IPS-18c (cell line): ENCODE data around the gene MMP1.

ENCODE experiments used
- H3K4me3 ChIP-seq: 2 replicates; pipeline ENCODE4 v1.7.0; 2013; ENCODE audit warnings: low read depth, mild to moderate bottlenecking, low read length, moderate library complexity; ENCODE audit not compliant: insufficient read depth
- H3K9me3 ChIP-seq: one replicate; pipeline ENCODE4 v1.6.1; 2013; ENCODE audit warnings: mild to moderate bottlenecking, low read length, moderate library complexity; ENCODE audit not compliant: control insufficient read depth, insufficient read depth

Gene MMP1

DNA sequence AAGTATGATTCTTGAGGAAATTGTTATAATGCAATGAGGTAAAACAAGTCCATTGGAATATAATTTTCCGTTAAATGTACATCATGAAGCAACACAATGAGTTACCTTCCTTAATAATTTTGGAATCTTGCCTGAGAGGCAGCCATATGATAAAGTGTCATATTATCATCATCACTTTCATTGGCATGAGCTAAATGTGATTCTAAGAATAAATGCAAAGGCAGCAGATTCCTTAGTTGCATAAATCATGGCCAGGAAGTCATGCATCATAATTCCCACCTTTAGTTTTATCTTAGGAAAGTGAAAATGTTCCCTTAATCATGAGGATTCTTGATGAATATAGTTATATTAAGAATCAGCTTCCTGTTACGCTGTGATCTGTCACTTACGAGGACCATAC is 14.2 kb upstream of the MMP1 start:
- Histone ChIP-seq H3K4me3 (no peak overlapping the region), H3K9me3 (no peaks in the 10 kb centered on the region)

DNA sequence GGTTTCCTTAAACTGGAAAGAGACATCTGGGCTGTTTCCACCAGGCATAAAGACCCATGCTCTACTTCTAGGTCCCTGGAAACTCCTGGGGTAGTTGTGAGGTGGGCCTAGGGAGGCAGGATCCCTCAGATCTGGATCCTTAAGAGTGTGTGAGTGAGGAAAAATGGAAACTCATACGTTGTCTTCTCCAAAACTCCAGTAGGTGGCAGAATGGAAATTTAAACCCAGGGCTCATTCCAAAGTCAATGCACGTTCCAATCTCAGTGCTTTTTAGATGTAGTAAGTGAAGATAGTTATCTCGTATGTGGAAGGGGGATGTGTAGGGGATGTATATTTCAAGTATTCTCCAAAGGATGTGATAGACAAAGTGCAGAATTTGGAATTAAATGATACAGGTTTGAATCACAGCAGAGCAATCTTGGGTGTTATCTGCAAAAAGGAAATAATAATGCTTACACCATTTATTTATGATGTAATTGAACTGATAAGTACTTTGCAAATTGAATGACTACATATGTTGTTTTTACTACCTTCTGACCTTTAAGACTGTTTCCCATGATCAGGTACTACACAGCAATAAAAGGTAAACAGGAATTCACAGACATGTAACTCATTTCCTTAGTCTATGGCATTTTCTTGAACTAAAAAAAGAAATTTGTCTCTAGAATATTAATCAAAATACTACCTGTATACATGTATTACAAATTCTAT is 13.1 kb upstream of the MMP1 start:
- no peaks in the 10 kb centered on the region for H3K9me3 ChIP-seq
- H3K4me3 ChIP-seq = no peak overlapping the region

DNA sequence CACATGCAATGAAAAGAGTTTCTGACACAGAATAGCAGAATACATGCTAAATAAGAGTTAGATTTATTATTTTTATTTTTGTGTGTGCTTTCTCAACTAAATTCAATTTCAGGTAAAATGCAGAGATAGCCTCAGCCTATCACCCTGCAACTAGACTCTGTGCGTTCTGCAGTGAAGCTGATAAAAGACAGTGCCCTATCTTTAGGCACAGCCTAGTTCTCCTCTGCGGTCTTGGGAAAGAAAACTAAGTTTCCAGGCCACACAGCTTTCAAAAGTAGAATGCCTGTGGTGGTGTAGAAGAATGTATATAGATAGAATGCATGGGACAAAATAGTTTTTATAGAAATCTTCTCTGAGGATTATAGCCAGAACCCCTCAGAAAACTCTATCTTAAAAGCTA is 12.0 kb upstream of the MMP1 start:
- Histone ChIP-seq H3K9me3 (no peaks in the 10 kb centered on the region), H3K4me3 (no peak overlapping the region)

DNA sequence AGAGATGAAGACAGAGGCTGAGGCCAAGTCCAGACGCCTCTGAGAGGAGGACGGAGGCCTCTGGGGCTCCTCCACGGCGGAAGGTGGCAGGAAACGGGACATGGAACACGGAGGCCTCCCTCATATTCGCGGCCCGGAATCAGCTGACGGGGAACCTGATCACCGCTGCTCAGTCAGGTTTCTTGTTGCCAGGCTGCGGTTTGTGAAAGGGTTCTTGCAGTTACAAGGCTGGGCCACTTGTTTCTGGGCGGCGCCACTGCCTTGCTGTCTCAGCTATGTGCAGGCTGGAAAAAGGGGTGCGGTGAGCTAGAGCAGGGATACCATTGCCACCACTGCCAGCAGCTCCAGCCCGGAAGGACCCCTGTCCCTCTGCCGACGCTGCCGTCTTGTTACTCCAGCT is 10.0 kb upstream of the MMP1 start:
- Histone ChIP-seq H3K4me3 (no peak overlapping the region; the same call in 1 of the 2 replicates), H3K9me3 (no peaks in the 10 kb centered on the region)

DNA sequence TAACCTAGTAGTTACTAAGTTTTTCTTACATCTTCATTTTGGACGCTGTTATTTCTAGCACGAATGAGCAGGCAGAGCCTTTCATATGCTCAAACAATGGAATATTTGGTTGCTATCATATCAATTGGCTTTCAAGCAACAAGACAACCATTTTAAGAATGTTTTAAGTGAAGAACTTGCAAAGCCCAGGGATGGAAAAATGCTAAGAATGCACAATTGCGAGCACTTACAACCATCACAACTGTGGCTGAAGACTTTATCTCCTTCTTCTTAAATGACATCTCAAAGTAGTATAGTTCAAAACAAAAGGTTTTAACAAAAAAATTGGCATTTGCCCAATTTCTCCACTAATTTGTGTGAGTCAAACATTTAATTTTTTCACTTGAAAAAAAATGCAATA is 8.3 kb upstream of the MMP1 start:
- no peak overlapping the region for H3K4me3 ChIP-seq
- no peaks in the 10 kb centered on the region for H3K9me3 ChIP-seq

DNA sequence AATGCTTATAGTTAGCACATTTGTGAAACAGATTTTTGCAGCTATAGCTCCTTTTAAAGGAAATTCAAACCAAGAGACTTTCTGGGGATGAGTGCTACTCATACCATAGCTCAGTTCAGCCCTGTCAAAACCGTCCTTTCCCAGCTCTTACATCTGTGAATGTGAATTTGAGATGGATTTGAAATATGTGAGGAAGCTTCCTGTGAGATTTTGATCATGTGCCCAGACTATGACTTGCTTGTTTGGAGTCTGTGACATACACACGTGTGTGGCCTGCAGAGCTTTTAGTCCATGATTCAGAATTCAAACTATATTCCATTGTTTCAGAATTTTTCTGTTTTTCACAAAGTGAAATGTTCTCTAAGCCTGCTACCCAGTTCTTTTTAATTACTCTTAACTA is 4.4 kb upstream of the MMP1 start:
- Histone ChIP-seq H3K4me3 (no peak overlapping the region), H3K9me3 (no peaks in the 10 kb centered on the region)

DNA sequence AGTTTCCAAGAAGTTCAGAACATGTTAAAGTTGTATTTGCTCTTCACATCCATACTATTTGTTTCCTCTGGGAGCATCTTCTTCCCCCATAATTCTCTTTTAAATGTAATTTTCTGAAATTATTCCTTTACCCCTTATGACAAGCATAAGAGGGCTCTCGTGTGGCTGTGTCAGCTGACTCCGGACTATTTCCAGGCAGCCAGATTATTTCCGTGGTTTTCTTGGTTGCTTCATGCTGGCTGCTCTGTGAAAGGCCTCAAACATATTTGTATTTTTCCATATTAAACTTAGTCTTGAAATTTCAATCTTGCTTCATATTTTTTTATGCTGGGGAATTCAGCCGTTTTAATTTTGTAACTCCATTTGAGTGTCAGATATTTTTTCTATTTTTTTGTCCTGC is 2.8 kb upstream of the MMP1 start:
- no peaks in the 10 kb centered on the region for H3K9me3 ChIP-seq

DNA sequence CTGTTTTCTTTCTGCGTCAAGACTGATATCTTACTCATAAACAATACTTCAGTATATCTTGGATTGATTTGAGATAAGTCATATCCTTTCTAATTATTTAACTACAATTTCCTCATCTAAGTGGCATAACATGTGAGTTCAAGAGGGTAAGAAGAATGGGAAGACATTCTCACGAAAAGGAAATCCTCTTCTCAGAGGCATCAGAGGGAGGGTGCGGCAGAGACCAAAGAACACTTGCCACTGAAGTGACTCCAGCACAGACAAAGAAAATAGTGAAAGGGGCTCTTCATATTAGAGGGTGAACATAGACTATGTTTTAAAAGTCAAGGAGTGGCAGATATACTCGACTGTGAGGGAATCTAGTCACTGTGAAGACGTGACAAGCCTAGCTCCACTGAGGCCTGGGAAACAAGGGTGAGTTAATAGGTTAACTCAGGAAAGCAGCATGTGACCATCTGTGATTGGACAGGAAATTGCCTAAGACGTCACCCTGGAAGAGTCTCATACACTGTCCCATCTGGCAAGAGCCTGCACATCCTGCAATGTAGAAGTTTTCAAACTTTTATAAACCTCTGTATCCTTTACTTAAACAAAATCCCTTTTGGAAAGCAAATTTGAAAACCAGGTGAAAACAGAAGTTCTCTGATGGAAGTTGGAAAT is 1.9 kb upstream of the MMP1 start:
- Histone ChIP-seq H3K4me3 (no peak overlapping the region), H3K9me3 (no peaks in the 10 kb centered on the region)

More for the DNA sequence above, 2.8 kb upstream of the MMP1 start:
- no peak overlapping the region for H3K4me3 ChIP-seq

DNA sequence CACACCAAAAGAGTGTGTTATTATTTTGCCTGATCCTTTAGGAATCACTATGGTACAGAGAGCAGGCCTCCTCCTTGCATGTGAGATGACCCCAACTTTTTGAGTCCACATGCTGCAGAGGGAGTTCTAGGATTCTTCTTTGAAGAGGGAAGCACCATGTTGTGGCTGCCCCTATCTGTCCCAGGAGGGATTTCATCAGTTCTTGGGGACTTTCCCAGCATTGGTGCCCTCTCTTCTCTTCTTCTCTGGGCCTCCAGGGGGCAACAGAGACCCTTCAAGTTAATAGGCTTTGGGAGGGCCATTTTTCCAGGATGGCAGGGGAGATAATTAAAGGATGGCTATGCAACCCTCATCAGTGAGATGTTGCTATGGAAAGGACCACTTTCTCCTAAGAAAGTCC is 3.6 kb downstream of the MMP1 start:
- Histone ChIP-seq H3K9me3 (no peaks in the 10 kb centered on the region), H3K4me3 (no peak overlapping the region)

DNA sequence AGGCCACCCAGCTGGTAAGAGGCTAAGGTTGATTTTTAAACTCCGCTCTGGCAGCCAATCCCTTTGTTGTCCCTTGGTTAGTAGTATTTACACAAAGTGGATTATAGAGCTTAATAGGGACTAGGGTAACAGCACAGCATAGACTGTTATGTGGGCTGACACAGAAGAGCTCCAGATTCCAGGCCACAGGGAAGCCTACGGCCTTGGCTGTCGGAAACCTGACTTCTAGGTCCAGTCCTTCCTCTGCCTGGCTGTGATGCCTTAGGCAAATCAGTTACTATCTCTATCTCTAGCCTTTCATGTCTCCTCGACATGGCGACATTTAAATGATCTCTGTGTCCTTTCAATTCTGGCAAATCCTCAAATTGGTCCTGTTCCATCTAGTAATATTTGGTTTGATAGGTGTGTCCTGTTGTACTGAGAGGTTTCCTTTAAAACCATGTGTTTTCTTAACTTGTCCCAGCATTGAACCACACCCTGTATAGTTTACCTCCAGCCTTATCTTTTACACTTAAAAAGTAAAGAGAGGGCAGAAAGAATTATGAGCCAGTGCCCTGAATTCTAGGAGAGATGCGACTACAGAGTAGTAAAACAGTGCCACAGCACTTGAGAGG is 4.2 kb downstream of the MMP1 start:
- H3K9me3 ChIP-seq = no peaks in the 10 kb centered on the region
- H3K4me3 ChIP-seq = no peak overlapping the region

DNA sequence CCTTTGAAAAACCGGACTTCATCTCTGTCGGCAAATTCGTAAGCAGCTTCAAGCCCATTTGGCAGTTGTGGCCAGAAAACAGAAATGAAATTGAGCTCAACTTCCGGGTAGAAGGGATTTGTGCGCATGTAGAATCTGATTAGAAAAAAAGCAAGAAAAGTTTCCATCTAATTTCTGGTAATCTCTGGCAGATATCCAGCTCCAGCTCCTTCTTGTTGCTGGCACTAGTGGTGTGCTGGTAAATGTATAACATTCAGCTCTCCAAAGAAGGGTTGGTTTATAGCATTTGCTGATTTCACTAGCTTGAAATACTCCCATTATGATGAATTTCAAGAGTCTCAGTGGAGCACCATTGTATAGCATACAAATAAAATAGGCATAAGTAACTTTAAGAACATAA is 5.4 kb downstream of the MMP1 start:
- Histone ChIP-seq H3K9me3 (no peaks in the 10 kb centered on the region), H3K4me3 (no peak overlapping the region)

DNA sequence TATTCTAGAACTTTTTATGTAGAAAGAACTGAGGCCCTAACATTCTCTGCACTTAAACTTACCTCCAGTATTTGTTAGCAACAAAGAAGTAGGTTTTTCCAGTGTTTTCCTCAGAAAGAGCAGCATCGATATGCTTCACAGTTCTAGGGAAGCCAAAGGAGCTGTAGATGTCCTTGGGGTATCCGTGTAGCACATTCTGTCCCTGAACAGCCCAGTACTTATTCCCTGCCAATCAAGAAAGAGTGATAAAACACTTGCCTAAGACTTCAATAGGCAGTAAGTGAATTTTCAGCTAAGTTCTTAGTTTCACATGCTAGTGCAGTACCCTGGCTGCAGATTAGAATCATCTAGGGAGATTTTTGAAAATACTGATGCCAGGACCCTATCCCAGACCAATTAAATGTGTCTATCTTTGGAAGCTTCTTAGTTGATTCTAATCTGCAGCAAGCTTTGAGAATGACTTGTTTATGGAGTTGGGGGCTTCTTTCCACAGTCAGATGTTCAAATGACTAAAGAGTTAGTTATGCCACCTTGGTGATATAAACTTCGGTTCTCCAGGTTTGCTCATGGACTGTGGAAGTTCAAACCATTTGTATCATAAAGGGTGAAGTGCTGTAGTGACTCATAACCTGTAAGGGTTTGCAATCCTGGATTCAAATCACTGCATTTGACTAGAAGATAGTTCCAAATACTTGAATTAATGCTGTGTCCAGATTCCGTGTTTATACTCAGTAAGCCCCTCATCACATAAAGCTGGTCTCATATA is 6.5 kb downstream of the MMP1 start:
- H3K9me3 ChIP-seq = no peaks in the 10 kb centered on the region
- no peak overlapping the region for H3K4me3 ChIP-seq

DNA sequence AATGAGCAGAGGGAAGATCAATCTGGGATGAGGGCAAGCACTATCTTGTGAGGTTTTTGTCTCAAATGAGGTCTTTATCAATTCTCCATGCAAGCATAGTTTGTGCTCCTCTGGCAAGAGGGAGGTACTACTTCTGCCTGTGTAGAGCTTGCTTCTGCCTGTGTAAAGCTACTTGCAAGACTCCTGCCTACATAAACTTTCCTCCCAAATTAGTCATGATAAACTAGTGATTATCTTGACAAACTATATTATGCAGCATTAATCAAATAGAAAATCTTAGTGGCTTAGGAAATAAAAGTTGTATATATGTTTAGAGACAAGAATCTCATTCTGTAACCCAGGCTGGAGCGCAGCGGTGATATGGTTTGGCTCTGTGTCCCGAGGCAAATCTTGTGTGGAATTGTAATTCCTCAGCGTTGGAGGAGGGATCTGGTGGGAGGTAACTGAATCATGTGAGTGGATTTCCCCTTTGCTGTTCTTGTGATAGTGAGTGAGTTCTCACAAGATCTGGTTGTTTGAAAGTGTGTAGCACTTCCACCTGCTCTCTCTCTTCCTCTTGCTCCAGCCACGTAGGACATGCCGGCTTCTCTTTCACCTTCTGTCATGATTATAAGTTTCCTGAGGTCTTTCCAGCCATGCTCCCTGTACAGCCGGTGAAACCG is 9.5 kb downstream of the MMP1 start:
- Histone ChIP-seq H3K4me3 (no peak overlapping the region), H3K9me3 (no peaks in the 10 kb centered on the region)

DNA sequence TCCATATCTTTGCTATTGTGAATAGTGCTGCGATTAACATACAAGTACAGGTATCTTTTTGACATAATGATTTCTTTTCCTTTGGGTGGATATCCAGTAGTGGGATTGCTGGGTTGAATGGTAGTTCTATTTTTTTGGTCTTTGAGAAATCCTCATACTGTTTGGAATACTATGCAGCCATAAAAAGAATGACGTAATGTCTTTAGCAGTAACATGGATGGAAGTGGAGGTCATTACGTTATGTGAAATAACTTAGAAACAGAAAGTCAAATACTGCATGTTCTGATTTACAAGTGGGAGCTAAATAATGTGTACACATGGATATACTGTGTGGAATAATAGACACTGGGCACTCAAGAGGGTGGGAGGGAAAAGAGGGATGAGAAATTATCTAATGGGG is 13.6 kb downstream of the MMP1 start:
- Histone ChIP-seq H3K4me3 (no peak overlapping the region), H3K9me3 (no peaks in the 10 kb centered on the region)

DNA sequence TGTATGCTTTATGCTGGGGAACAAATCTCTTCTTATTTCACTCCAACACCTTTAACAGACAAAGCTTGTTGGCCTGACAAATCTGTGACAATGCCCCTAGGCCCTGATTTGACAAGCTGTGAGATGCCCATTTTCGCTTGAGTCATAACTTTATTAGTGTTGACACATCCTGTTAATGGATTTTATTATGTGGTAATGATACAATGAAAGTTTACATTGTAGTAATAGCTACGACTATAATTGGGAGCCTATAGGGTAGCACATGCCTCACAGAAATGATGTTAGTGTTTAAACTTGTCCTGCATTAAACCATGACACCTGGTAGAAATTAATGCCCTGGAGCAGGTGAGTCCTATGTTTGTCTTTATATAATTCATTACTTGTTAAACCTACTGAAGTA is 14.2 kb downstream of the MMP1 start:
- no peak overlapping the region for H3K4me3 ChIP-seq
- no peaks in the 10 kb centered on the region for H3K9me3 ChIP-seq

DNA sequence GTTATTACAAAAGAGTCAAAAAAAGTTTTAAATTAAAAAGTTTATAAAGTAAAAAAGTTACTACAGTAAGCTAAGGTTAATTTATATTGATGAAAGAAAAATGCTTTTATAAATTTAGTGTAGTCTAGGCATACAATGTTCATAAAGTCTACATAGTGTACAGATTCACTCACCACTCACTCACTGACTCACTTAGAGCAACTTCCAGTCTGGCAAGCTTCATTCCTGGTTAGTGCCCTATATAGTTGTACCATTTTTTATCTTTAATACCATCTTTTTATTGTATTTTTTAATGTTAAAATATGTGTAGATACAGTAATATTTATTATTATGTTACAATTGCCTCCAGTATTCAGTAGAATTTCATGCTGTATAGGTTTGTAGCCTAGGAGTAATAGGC is 14.9 kb downstream of the MMP1 start:
- no peak overlapping the region for H3K4me3 ChIP-seq
- H3K9me3 ChIP-seq = no peaks in the 10 kb centered on the region

DNA sequence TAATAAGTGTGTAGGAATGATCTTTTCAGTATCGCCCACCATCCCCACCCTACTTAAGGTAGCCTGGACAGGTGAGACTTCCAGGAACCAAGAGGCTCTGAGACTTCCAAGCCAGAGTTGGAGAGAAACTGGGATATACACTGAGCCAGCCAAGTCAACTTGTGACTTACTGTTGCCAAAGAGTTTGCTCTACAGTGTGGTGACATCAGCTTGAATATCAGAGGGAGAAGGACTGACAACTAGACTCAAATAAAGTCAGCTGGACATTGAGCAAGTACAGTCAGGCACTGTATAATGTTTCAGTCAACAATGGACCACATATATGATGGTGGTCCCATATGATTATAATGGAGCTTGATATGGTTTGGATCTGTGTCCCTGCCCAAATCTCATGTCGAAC is 16.3 kb downstream of the MMP1 start:
- H3K4me3 ChIP-seq = no peak overlapping the region
- H3K9me3 ChIP-seq = no peaks in the 10 kb centered on the region
